Astrocyte (in vitro differentiated cells and primary cell): ENCODE data around the gene ACKR1. TPM values are rescaled to one million over a fixed set of nuclear protein-coding genes. Genes with fewer than 3 reads are reported as not detected.

Experiments used
- DNase-seq: peaks from one replicate; pipeline ENCODE4 v3.0.0-alpha.2; 2010; ENCODE audit warnings: low read depth
- FAIRE-seq: peaks from 2 replicates; lab custom pipeline; 2011; peaks lifted over from hg19 to GRCh38; lab: Jason Lieb, UNC
- H2AFZ ChIP-seq: 2 replicates; pipeline ENCODE4 v1.6.0; 2012; ENCODE audit warnings: low read depth, low read length, inconsistent platforms
- H3K27ac ChIP-seq: 2 replicates; pipeline ENCODE4 v1.5.1; 2011; ENCODE audit warnings: low read depth, low read length, inconsistent platforms
- H3K27me3 ChIP-seq: 2 replicates; pipeline ENCODE4 v1.6.0; 2011; ENCODE audit warnings: low read length, inconsistent platforms; ENCODE audit not compliant: insufficient read depth
- H3K36me3 ChIP-seq: 2 replicates; pipeline ENCODE4 v1.5.1; 2011; ENCODE audit warnings: low read length, inconsistent platforms; ENCODE audit not compliant: insufficient read depth
- H3K4me1 ChIP-seq: 2 replicates; pipeline ENCODE4 v1.5.1; 2011; ENCODE audit warnings: low read length, inconsistent platforms; ENCODE audit not compliant: insufficient read depth
- H3K4me2 ChIP-seq: 2 replicates; pipeline ENCODE4 v1.6.0; 2012; ENCODE audit warnings: low read length, inconsistent platforms
- H3K4me3 ChIP-seq: 2 replicates; pipeline ENCODE4 v1.5.1; 2011; ENCODE audit warnings: low read depth, mild to moderate bottlenecking, low read length, inconsistent platforms; ENCODE audit not compliant: insufficient read depth
- H3K79me2 ChIP-seq: 2 replicates; pipeline ENCODE4 v1.6.0; 2012; ENCODE audit warnings: mild to moderate bottlenecking, low read length, inconsistent platforms; ENCODE audit not compliant: insufficient read depth
- H3K9ac ChIP-seq: 2 replicates; pipeline ENCODE4 v1.6.0; 2012; ENCODE audit warnings: mild to moderate bottlenecking, low read length, inconsistent platforms
- H3K9me3 ChIP-seq: 2 replicates; pipeline ENCODE4 v1.5.1; 2012; ENCODE audit warnings: low read depth, mild to moderate bottlenecking, low read length, inconsistent platforms; ENCODE audit not compliant: insufficient read depth
- H4K20me1 ChIP-seq: 2 replicates; pipeline ENCODE4 v1.6.0; 2012; ENCODE audit warnings: low read length, inconsistent platforms; ENCODE audit not compliant: insufficient read depth
- H3K27ac Mint-ChIP-seq: one replicate; pipeline ENCODE4 v1.8.0; 2021; ENCODE audit warnings: mild to moderate bottlenecking, mixed read lengths; ENCODE audit not compliant: unreplicated experiment
- H3K27me3 Mint-ChIP-seq: one replicate; pipeline ENCODE4 v1.8.0; 2021; ENCODE audit warnings: low read depth, mixed read lengths; ENCODE audit not compliant: unreplicated experiment
- H3K36me3 Mint-ChIP-seq: one replicate; pipeline ENCODE4 v1.8.0; 2021; ENCODE audit warnings: low read depth, mixed read lengths; ENCODE audit not compliant: unreplicated experiment
- H3K4me1 Mint-ChIP-seq: one replicate; pipeline ENCODE4 v1.8.0; 2021; ENCODE audit warnings: low read depth, mixed read lengths; ENCODE audit not compliant: unreplicated experiment
- H3K4me3 Mint-ChIP-seq: one replicate; pipeline ENCODE4 v1.8.0; 2021; ENCODE audit warnings: mild to moderate bottlenecking, moderate library complexity, mixed read lengths; ENCODE audit not compliant: unreplicated experiment
- H3K9me3 Mint-ChIP-seq: one replicate; pipeline ENCODE4 v1.8.0; 2021; ENCODE audit warnings: mild to moderate bottlenecking, mixed read lengths; ENCODE audit not compliant: unreplicated experiment
- CTCF ChIP-seq: IDR thresholded peaks from 2 replicates; pipeline ENCODE4 v1.5.1; 2011; ENCODE audit warnings: low read depth, mild to moderate bottlenecking, inconsistent platforms, low read length, moderate library complexity; ENCODE audit not compliant: insufficient read depth
- EZH2 ChIP-seq: IDR thresholded peaks from 2 replicates; pipeline ENCODE4 v1.6.1; 2012; ENCODE audit warnings: mild to moderate bottlenecking, low read length, inconsistent platforms; ENCODE audit not compliant: insufficient read depth
- total RNA-seq: library from RNA; stranded (reverse); gene quantifications from 2 replicates; pipeline ENCODE4 v1.2.1, GENCODE V29; 2021

The ACKR1 gene
- total RNA-seq, 1 donor from 2014 or later: 1.00 TPM

GRCh38 chr1:159205225-159205624, 550 bp downstream of the ACKR1 start:
- H3K27me3 Mint-ChIP-seq: peaks cover 74% of the 10 kb centered on the region

GRCh38 chr1:159206110-159206509, 1.4 kb downstream of the ACKR1 start:
- no peaks in the 10 kb centered on the region for H3K36me3 ChIP-seq
- no peak for FAIRE-seq
- no peak overlapping the region for H3K4me3 ChIP-seq
- no peaks in the 10 kb centered on the region for H3K9me3 ChIP-seq
- H4K20me1 ChIP-seq: no peaks in the 10 kb centered on the region
- H3K36me3 Mint-ChIP-seq: no peaks in the 10 kb centered on the region
- H3K27me3 Mint-ChIP-seq: peaks cover 72% of the 10 kb centered on the region
- no peak overlapping the region for H3K9ac ChIP-seq
- H3K79me2 ChIP-seq: no peaks in the 10 kb centered on the region
- no peaks in the 10 kb centered on the region for H3K4me1 ChIP-seq
- TF ChIP-seq EZH2 (no peak), CTCF (no peak)
- H3K27ac ChIP-seq: no peak overlapping the region
- DNase-seq: no peak
- no peak overlapping the region for H3K4me2 ChIP-seq
- peaks cover 9% of the 10 kb centered on the region for H3K27me3 ChIP-seq
- H2AFZ ChIP-seq: no peak overlapping the region
- no peaks in the 10 kb centered on the region for H3K4me1 Mint-ChIP-seq
- H3K27ac Mint-ChIP-seq: no peak overlapping the region
- H3K4me3 Mint-ChIP-seq: no peak overlapping the region
- no peaks in the 10 kb centered on the region for H3K9me3 Mint-ChIP-seq

More at GRCh38 chr1:159205225-159205624, 550 bp downstream of the ACKR1 start:
- DNase-seq (no peak), FAIRE-seq (no peak)
- Histone ChIP-seq H3K4me3 (no peak overlapping the region), H3K9me3 (no peaks in the 10 kb centered on the region), H3K36me3 (no peaks in the 10 kb centered on the region), H2AFZ (no peak overlapping the region), H3K4me2 (no peak overlapping the region), H3K79me2 (no peaks in the 10 kb centered on the region), H3K27me3 (peaks cover 9% of the 10 kb centered on the region), H3K27ac (no peak overlapping the region), H3K4me1 (no peaks in the 10 kb centered on the region), H3K9ac (no peak overlapping the region), H4K20me1 (no peaks in the 10 kb centered on the region)
- H3K9me3 Mint-ChIP-seq: no peaks in the 10 kb centered on the region
- no peak overlapping the region for H3K4me3 Mint-ChIP-seq
- no peaks in the 10 kb centered on the region for H3K4me1 Mint-ChIP-seq
- TF ChIP-seq CTCF (no peak), EZH2 (no peak)
- H3K36me3 Mint-ChIP-seq: no peaks in the 10 kb centered on the region
- no peak overlapping the region for H3K27ac Mint-ChIP-seq

- Mint-ChIP-seq H3K36me3 (no peaks in the 10 kb centered on the region), H3K4me1 (no peaks in the 10 kb centered on the region), H3K4me3 (no peak overlapping the region), H3K27ac (no peak overlapping the region), H3K27me3 (peaks cover 71% of the 10 kb centered on the region), H3K9me3 (no peaks in the 10 kb centered on the region)
- Histone ChIP-seq H3K27ac (no peak overlapping the region), H3K4me3 (no peak overlapping the region), H3K9me3 (no peaks in the 10 kb centered on the region), H3K36me3 (no peaks in the 10 kb centered on the region), H3K79me2 (no peaks in the 10 kb centered on the region), H3K4me1 (no peaks in the 10 kb centered on the region), H2AFZ (no peak overlapping the region), H4K20me1 (no peaks in the 10 kb centered on the region), H3K27me3 (peaks cover 9% of the 10 kb centered on the region), H3K9ac (no peak overlapping the region), H3K4me2 (no peak overlapping the region)
- DNase-seq: no peak
- no peak for FAIRE-seq
- no peak for TF ChIP-seq EZH2
- no peak for TF ChIP-seq CTCF
Observed at GRCh38 chr1:159207080-159207479, 2.4 kb downstream of the ACKR1 start.
